Esophagus muscularis mucosa (tissue), 4 donors: ENCODE results near the gene LRMDA.

ENCODE experiments used
- EP300 ChIP-seq: sonication (generic); formaldehyde crosslinking; IDR thresholded peaks from one replicate; pipeline ENCODE4 v1.6.1; 2017; ENCODE audit warnings: antibody characterized with exemption
- POLR2A ChIP-seq: fragments of 450-650 bp; IDR thresholded peaks from one replicate; pipeline ENCODE4 v1.6.1; 2017; ENCODE audit warnings: antibody characterized with exemption, moderate library complexity, mild to moderate bottlenecking, low read depth
- POLR2AphosphoS5 ChIP-seq, 2 donors: sonication (generic); formaldehyde crosslinking; IDR thresholded peaks; one replicate each; pipeline ENCODE4 v1.6.1; 2017; ENCODE audit warnings: antibody characterized with exemption in 2 of 2
- TF ChIP-seq, protein P1 (sequence below), 3 experiments: fragments of 200-600 bp in 2 of 3; fragments of 450-650 bp in 1 of 3; sonication (generic) in 2 of 3; IDR thresholded peaks; one replicate each; pipeline ENCODE4 v1.5.1; 2017 to 2019; ENCODE audit warnings: antibody characterized with exemption in 3 of 3, mild to moderate bottlenecking in 2 of 3, moderate library complexity in 1 of 3

DNA sequence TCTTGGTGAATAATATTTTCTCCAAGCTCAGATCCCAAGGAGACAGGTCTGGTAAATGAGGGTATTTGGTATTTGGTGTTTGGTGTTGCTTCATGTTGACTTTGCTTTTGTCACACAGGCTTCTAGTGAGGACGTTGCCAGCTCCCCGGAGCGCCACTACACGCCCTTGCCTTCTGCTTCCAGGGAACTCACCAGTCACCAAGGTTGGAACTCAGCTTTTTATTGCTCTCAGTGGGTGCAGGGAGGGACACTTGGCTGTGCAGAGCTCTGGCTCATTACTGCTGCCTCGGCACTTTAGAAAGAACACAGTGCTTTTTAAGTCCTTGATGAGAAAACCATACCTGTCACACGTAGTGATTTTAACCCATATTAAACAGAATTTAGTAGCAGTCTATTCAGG, 892.9 kb downstream of the LRMDA start:
- TF ChIP-seq, protein P1, sequence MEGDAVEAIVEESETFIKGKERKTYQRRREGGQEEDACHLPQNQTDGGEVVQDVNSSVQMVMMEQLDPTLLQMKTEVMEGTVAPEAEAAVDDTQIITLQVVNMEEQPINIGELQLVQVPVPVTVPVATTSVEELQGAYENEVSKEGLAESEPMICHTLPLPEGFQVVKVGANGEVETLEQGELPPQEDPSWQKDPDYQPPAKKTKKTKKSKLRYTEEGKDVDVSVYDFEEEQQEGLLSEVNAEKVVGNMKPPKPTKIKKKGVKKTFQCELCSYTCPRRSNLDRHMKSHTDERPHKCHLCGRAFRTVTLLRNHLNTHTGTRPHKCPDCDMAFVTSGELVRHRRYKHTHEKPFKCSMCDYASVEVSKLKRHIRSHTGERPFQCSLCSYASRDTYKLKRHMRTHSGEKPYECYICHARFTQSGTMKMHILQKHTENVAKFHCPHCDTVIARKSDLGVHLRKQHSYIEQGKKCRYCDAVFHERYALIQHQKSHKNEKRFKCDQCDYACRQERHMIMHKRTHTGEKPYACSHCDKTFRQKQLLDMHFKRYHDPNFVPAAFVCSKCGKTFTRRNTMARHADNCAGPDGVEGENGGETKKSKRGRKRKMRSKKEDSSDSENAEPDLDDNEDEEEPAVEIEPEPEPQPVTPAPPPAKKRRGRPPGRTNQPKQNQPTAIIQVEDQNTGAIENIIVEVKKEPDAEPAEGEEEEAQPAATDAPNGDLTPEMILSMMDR (IDR thresholded peaks at IDR 0.05): no peak
- TF ChIP-seq EP300 (no peak), POLR2A (no peak), POLR2AphosphoS5 (IDR thresholded peaks at IDR 0.05) (no peak)
